ENCODE data around the gene ITPR1. TPM values are rescaled to one million over a fixed set of nuclear protein-coding genes. Genes with fewer than 3 reads are reported as not detected.
A peak's percentile ranks its signal among the peaks of the same experiment; 100 is the strongest.

The ITPR1 gene
- total RNA-seq, 1 donor, result 16.4 TPM

DNA sequence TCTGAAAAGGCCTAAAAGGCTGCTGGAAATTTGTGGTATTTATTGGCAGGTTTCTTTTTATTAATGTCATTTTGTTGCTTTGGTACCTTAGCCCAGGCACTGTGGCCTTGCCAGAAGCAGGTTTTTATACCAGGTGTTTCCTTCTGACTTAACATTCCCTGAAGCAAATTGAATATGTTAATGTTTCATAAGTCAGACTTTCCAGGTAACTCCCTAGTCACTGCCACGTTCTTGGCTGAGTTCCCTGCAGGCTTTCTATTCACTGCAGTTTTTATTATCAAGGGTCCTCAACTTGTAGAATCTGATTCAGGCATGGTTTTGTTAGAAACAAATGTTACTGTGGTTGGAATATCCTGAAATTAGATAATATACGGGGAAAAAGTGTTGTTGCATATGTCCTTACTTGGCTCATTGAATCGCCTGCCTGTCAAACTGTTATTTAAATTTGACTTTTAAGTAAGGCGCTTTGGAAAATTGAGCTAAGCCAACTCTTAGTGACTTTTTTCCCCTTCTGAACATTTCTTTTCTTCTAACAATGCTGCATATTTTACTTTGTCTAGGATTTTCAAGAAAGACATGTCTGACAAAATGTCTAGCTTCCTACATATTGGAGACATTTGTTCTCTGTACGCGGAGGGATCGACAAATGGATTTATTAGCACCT lies 22.9 kb downstream of the ITPR1 start:
- TF ChIP-seq, protein P1, sequence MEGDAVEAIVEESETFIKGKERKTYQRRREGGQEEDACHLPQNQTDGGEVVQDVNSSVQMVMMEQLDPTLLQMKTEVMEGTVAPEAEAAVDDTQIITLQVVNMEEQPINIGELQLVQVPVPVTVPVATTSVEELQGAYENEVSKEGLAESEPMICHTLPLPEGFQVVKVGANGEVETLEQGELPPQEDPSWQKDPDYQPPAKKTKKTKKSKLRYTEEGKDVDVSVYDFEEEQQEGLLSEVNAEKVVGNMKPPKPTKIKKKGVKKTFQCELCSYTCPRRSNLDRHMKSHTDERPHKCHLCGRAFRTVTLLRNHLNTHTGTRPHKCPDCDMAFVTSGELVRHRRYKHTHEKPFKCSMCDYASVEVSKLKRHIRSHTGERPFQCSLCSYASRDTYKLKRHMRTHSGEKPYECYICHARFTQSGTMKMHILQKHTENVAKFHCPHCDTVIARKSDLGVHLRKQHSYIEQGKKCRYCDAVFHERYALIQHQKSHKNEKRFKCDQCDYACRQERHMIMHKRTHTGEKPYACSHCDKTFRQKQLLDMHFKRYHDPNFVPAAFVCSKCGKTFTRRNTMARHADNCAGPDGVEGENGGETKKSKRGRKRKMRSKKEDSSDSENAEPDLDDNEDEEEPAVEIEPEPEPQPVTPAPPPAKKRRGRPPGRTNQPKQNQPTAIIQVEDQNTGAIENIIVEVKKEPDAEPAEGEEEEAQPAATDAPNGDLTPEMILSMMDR (IDR thresholded peaks at IDR 0.05; ENCODE audit: insufficient read depth, low read depth, low read length), result no peak
- H3K4me3 ChIP-seq (ENCODE audit: low read depth, low read length), result no peak overlapping the region
- no peak for DNase-seq (ENCODE audit: low read depth)

- TF ChIP-seq, protein P1 (IDR thresholded peaks at IDR 0.05; ENCODE audit: insufficient read depth, low read depth, low read length), result no peak
- no peak overlapping the region for H3K4me3 ChIP-seq (ENCODE audit: low read depth, low read length)
- DNase-seq (ENCODE audit: low read depth), result no peak
These were observed 23.9 kb downstream of the ITPR1 start for GRCh38 chr3:4517093-4517492.

DNA sequence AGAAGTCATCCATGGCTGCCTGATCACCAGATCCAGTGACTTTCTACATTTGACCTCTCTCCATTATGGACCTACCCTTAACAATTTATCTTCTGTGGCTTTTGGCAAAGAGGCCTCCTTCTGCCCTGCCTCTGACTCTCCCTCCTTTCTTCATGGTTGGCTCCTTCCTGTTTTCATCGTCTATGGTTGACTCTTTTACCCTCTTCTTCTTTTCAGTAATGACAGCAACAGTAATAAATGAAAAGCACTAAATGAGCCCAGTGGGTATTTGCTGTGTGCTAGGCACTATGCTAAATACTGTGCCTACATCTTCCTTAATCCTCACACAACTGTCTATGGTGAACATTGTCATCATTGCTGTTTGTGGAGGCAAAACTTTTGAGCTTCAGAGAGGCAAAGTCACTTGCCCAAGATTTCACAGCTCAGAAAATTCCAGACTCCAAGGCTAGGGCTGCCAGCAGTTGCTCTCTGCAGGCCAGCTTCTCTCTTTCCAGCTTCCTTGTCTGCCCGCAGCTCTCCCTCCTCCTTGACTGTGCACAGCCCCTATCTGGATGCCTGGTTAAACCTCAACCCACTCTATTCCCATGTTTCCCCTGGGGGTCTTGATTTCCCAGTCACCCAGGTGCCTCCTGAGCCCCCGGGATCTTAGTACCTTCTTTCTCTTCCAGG lies 24.6 kb downstream of the ITPR1 start:
- no peak for DNase-seq (ENCODE audit: low read depth)
- TF ChIP-seq, protein P1 (IDR thresholded peaks at IDR 0.05; ENCODE audit: insufficient read depth, low read depth, low read length), result no peak
- H3K4me3 ChIP-seq (ENCODE audit: low read depth, low read length), result no peak overlapping the region

DNA sequence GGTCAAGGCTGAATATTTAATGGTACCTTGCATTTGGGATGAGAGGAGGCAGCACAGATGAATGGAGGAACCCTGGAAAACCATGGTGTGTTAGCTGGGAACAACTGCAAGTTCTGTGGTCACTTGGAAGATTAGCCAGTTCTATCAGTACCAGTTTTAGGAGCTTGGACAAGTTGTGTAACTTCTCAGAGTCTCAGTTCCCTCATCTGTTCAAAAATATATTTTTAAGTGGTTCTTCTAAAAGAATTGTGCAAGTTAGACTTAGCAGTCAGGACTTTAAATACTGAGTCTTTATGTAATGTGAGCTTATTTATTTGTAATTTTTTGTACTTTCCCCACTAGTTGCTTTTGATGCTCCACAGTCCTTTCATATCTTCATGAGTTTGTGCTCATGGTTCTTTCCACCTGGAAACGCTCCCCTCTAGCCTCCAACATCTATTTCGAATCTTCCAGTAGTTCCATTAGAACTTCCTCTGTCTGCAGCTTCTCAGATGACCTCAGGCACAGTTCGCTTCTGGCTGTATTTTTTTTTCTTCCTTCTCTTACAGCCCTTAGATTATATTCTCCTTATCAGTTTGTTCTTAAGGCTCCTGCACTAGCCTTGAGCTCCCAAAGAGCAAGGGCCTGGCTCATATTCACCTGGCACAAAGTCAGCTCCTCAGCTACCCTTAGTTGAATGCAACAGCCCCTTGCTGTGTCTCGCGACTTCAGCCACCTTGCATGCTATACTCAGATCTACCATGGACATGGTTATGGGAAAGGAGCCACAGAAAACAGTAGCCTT lies 27.1 kb downstream of the ITPR1 start:
- TF ChIP-seq, protein P1 (IDR thresholded peaks at IDR 0.05; ENCODE audit: insufficient read depth, low read depth, low read length), result no peak
- no peak overlapping the region for H3K4me3 ChIP-seq (ENCODE audit: low read depth, low read length)
- no peak for DNase-seq (ENCODE audit: low read depth)

DNA sequence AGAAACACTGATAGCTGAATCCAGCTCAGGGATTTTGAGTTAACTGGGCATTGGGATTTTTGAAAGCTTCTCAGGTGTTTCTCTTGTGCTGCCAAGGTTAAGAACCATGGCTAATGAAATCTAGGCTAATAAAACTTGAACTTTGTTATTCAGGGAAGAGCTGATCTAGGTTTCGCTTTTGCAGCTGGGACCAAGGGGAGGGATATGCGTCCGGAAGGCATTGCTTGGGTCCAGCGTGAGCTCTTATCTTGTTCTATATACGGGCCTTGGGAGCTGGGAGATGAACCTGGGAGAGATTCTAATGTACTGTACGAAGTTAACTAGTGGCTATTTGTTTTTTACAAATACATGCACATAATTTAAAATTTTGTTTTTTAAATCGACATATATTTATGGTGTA lies 29.8 kb downstream of the ITPR1 start:
- TF ChIP-seq, protein P1 (IDR thresholded peaks at IDR 0.05; ENCODE audit: insufficient read depth, low read depth, low read length), result no peak
- no peak overlapping the region for H3K4me3 ChIP-seq (ENCODE audit: low read depth, low read length)
- DNase-seq (ENCODE audit: low read depth), result no peak

- TF ChIP-seq, protein P1 (IDR thresholded peaks at IDR 0.05; ENCODE audit: insufficient read depth, low read depth, low read length), result no peak
- H3K4me3 ChIP-seq (ENCODE audit: low read depth, low read length), result no peak overlapping the region
- peak; percentile 45 for DNase-seq (ENCODE audit: low read depth)
These were observed 30.9 kb downstream of the ITPR1 start for GRCh38 chr3:4523710-4524698.

Data from fibroblast of villous mesenchyme (primary cell).